ENCODE results near the gene AGMO.

DNA sequence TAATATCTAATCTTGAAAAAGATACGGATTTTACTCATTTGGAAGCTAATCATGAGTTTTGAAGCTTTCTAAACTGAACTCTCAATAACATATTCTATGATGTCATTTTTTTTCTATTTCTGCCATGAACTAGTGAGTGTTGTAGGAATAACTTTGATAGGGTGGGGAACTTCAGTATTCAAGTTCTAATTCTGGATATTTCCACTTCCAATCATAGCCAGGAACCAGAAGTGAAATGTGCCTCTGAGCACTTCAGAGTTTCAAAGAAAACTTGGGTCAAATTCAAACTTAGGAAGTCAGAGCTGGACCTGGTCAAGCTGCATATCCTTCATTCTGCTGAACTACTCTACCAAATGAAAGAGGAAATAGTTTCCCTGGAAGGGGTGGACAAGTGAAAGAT, 847 bp downstream of the AGMO start:
- TF ChIP-seq, protein P1, sequence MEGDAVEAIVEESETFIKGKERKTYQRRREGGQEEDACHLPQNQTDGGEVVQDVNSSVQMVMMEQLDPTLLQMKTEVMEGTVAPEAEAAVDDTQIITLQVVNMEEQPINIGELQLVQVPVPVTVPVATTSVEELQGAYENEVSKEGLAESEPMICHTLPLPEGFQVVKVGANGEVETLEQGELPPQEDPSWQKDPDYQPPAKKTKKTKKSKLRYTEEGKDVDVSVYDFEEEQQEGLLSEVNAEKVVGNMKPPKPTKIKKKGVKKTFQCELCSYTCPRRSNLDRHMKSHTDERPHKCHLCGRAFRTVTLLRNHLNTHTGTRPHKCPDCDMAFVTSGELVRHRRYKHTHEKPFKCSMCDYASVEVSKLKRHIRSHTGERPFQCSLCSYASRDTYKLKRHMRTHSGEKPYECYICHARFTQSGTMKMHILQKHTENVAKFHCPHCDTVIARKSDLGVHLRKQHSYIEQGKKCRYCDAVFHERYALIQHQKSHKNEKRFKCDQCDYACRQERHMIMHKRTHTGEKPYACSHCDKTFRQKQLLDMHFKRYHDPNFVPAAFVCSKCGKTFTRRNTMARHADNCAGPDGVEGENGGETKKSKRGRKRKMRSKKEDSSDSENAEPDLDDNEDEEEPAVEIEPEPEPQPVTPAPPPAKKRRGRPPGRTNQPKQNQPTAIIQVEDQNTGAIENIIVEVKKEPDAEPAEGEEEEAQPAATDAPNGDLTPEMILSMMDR (conservative IDR thresholded peaks at IDR 0.05) = no peak
- no peak for TF ChIP-seq ZFX (IDR thresholded peaks at IDR 0.05)
